Hematopoietic multipotent progenitor cell treated with erythropoietin and hydrocortisone succinate and interleukin-3 and kit ligand, for 6 days (in vitro differentiated cells): ENCODE results near the gene CPN2.

ENCODE experiments used
- DNase-seq: peaks from one replicate; pipeline ENCODE4 v3.0.0-alpha.2; 2015

The CPN2 gene, protein sequence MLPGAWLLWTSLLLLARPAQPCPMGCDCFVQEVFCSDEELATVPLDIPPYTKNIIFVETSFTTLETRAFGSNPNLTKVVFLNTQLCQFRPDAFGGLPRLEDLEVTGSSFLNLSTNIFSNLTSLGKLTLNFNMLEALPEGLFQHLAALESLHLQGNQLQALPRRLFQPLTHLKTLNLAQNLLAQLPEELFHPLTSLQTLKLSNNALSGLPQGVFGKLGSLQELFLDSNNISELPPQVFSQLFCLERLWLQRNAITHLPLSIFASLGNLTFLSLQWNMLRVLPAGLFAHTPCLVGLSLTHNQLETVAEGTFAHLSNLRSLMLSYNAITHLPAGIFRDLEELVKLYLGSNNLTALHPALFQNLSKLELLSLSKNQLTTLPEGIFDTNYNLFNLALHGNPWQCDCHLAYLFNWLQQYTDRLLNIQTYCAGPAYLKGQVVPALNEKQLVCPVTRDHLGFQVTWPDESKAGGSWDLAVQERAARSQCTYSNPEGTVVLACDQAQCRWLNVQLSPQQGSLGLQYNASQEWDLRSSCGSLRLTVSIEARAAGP

GRCh38 chr3:194351080-194351672 lies at the start of gene CPN2:
CPN2 (minus strand) TSS chr3:194351328; CDS start chr3:194342702, 8,626 bp downstream.
- no peak for DNase-seq

GRCh38 chr3:194399874-194400411 lies 48.8 kb upstream of the CPN2 start:
- DNase-seq = no peak

GRCh38 chr3:194399166-194399565 lies 48.0 kb upstream of the CPN2 start, which contains the start of gene GP5:
GP5 (minus strand) TSS chr3:194399266; CDS start chr3:194398282, 984 bp downstream.
- DNase-seq = no peak

DNA sequence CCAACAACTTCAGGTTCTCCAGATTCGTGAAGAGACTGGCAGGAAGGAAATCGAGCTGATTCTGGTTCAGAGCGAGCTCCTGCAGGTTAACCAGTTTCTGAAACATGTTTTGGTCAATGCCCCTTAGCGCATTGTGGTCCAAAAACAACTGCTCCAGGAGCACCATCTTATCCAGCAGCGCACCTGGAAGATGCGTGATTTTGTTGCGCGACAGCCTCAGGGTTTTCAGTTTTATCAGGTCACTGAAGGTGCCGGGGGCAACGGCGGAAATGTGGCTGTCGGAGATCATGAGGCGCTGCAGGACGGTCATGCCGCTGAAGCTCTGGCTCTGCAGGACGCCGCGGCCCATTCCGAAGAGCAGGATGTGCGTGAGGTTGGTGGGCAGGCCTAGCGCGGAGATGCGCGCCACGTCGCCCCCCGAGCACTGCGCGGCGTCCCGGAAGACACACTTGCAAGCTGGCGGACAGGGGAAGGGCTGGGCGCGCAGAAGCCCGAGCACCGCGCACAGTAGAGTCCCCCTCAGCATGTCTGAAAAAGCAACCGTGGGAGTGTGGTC lies 46.7 kb upstream of the CPN2 start:
- DNase-seq = peak; percentile 33

GRCh38 chr3:194396859-194397756 lies 46.0 kb upstream of the CPN2 start:
- DNase-seq = peak; percentile 29

DNA sequence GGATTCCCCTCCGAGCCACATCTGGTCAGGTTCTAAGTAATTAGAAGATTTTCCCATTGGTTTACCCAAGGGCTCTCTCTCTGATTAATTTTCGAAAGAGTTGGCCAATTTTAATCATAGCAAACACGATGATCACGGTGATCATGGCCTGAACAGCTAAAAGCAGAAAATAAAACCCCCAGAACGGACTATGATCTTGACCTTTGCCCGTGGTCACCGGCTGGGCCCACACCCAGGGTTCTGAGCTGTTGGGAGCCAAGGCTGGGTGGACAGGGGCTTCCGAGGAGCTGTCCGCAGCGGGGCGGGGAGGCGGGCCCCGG lies 45.4 kb upstream of the CPN2 start:
- DNase-seq = no peak

DNA sequence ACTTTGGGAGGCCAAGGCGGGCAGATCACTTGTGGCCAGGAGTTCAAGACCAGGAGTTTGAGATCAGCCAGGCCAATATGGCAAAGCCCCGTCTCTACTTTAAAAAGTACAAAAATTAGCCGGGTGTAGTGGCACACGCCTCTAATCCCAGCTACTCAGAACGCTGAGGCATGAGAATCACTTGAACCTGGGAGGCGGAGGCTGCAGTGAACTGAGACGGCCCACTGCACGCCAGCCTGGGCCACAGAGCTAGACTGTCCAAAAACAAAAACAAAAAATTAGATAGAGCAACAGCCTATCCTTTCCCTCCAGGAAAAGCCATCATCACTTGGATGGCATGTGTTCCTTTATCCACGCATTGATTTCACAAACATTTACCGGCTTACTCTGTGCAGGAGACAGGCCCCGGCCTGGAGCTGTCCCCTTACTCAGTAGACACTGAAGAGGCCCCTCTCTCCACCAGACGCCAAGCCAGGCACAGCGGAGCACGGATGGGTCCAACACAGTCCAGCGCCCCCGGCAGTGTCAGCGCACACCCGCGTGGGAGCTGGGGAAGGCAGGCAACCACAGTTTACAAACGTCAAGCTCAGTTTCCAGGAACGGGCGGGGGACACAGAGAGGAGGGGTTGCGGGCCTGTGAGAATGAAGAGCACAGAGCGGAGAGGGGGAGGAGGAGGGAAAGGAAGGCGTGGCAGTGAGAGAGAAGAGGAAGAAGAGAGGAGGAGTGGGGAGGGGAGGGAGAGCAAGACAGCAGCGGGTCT lies 44.8 kb upstream of the CPN2 start:
- DNase-seq = peak; percentile 57

DNA sequence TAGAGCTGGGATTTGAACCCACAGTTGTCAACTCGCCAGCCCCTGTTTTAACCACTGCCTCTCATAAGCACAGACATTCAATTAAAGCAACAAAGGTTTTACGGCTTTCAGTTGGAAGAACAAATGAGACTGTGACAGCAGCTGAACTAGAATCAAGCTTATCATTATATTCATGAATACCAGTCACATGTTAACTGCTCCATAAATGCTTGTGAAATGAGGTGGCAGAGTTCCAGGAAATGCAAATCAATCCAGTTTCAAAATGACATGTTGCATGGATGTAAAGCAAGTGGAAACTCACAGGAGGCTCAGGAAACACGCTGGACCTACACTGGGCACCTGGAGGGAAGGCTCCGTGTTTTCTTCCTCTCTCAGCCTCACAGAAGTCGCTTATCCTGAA lies 44.1 kb upstream of the CPN2 start:
- DNase-seq = no peak

- no peak for DNase-seq
These were observed 41.4 kb upstream of the CPN2 start for GRCh38 chr3:194392576-194392975.

GRCh38 chr3:194390835-194391234 lies 39.7 kb upstream of the CPN2 start:
- DNase-seq = no peak

GRCh38 chr3:194389269-194389668 lies 38.1 kb upstream of the CPN2 start:
- DNase-seq = no peak

- no peak for DNase-seq
These were observed 36.8 kb upstream of the CPN2 start for GRCh38 chr3:194387926-194388418.

- DNase-seq = no peak
These were observed 36.1 kb upstream of the CPN2 start for GRCh38 chr3:194387276-194387675.

DNA sequence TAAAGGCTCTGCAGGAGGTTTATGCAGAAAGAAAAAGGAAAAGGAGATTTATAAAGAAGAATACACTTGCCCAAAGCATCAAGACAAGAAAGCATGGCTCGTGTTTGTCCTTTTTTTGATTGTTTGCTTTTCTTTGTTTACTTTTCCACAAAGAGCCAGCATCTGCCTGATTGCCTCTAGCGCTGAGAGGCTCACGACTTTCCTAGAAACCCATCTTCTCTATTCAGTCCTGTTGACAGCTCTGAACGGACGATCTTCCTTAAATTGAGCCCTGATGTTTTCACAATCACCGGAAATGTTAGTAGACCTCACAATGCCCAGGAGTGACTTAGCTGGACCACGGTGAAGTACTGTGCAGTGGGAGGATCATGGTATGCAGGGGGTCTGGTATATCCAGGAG lies 35.5 kb upstream of the CPN2 start:
- DNase-seq = no peak

DNA sequence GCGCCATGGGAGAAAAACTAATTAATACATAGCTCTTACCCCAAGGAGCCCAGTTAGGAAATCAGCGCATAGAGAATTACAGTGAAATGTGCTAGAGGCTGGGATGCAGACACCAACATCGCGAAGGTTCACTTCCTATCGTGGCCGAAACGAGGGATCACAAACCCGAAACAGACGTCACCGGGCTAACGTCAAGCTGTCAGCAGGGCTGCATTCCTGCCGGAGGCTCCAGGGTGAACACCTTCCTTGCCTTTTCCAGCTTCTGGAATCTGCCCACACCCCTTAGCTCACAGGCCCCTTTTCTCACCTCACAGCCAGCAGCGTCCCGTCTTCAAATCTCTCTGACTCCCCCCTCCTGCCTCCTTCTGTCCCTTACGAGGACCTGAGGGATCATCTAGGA lies 34.9 kb upstream of the CPN2 start:
- no peak for DNase-seq

- no peak for DNase-seq
These were observed 33.5 kb upstream of the CPN2 start for GRCh38 chr3:194384569-194385001.

DNA sequence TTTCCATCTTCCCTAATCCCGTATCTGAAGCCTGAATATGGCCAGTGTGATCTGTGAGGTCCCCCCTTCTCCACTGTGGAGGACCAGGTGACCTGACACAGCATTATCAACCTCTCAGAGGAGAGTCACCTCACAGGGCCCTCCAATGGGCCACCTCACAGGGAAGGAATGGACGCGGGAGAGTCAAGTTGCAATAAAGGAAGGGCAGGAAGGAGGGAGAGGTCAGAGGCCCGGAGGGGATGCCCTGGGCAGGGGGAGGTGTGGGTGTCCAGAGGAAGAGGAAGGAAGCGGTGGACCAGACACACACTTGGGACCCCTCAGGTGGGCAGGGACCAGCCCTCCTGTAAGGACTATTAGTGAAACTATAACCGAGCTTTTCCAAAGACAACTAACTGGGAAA lies 33.0 kb upstream of the CPN2 start:
- DNase-seq = no peak

GRCh38 chr3:194383276-194383940 lies 32.3 kb upstream of the CPN2 start:
- DNase-seq = no peak

- DNase-seq = no peak
These were observed 31.7 kb upstream of the CPN2 start for GRCh38 chr3:194382892-194383223.

GRCh38 chr3:194382196-194382891 lies 31.2 kb upstream of the CPN2 start:
- DNase-seq = no peak

DNA sequence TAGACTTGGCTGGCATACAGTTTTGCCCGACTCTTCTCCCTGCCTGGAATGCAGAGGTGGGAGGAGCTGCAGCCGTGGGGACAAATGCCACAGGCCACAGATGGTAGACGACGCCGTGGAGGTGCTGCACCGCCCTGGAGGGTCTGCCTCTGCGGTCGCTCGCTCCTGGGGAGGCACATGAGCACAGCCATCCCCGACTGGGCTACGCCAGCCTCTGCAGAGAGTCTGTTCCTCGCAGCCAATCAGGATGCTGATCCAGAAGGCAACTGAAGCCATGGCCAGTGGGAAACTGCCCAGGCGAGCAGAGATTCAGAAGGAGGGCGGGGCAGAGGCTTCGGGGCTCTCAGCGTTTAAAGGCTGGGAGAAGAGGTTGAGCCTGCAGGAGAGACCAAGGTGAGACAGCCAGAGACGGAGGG lies 30.3 kb upstream of the CPN2 start:
- DNase-seq = no peak
